ENCODE data around the gene FNBP1L.

The FNBP1L gene

GRCh38 chr1:93579891-93580290 lies 132.0 kb downstream of the FNBP1L start:
- H3K79me2 ChIP-seq (ENCODE audit: insufficient read depth, low read length), result no peaks in the 10 kb centered on the region
- H3K9ac ChIP-seq (ENCODE audit: low read length), result no peak overlapping the region
- H4K20me1 ChIP-seq (ENCODE audit: insufficient read depth, low read length), result no peaks in the 10 kb centered on the region
- TF ChIP-seq EZH2 (IDR thresholded peaks at IDR 0.05; ENCODE audit: borderline replicate concordance, low read length) (no peak), CTCF (IDR thresholded peaks at IDR 0.05; ENCODE audit: low read length) (no peak)
- no peaks in the 10 kb centered on the region for H3K36me3 ChIP-seq (ENCODE audit: insufficient read depth, low read length)
- H3F3A ChIP-seq (ENCODE audit: insufficient read depth, low read length), result no peaks in the 10 kb centered on the region
- no peaks in the 10 kb centered on the region for H3K4me1 ChIP-seq (ENCODE audit: insufficient read depth, low read length, severe bottlenecking)
- no peak overlapping the region for H3K27ac ChIP-seq (ENCODE audit: low read depth, low read length, poor library complexity, severe bottlenecking)
- no peak overlapping the region for H3K4me3 ChIP-seq (ENCODE audit: low read depth, low read length, poor library complexity, severe bottlenecking)
- H3K27me3 ChIP-seq (ENCODE audit: insufficient read depth, low read length), result no peaks in the 10 kb centered on the region
- no peaks in the 10 kb centered on the region for H3K9me2 ChIP-seq (ENCODE audit: low read depth, low read length)
- H3K4me2 ChIP-seq (ENCODE audit: low read length), result no peak overlapping the region
- H3K9me3 ChIP-seq (ENCODE audit: low read length), result no peaks in the 10 kb centered on the region
- H2AFZ ChIP-seq (ENCODE audit: low read length), result no peak overlapping the region

GRCh38 chr1:93581917-93582850 lies 134.3 kb downstream of the FNBP1L start:
- Histone ChIP-seq H4K20me1 (ENCODE audit: insufficient read depth, low read length) (no peaks in the 10 kb centered on the region), H3K4me2 (ENCODE audit: low read length) (no peak overlapping the region), H3F3A (ENCODE audit: insufficient read depth, low read length) (no peaks in the 10 kb centered on the region), H3K9me3 (ENCODE audit: low read length) (no peaks in the 10 kb centered on the region), H3K4me3 (ENCODE audit: low read depth, low read length, poor library complexity, severe bottlenecking) (no peak overlapping the region), H3K4me1 (ENCODE audit: insufficient read depth, low read length, severe bottlenecking) (no peaks in the 10 kb centered on the region), H3K27ac (ENCODE audit: low read depth, low read length, poor library complexity, severe bottlenecking) (no peak overlapping the region), H3K27me3 (ENCODE audit: insufficient read depth, low read length) (no peaks in the 10 kb centered on the region), H3K36me3 (ENCODE audit: insufficient read depth, low read length) (no peaks in the 10 kb centered on the region), H2AFZ (ENCODE audit: low read length) (no peak overlapping the region), H3K79me2 (ENCODE audit: insufficient read depth, low read length) (no peaks in the 10 kb centered on the region), H3K9me2 (ENCODE audit: low read depth, low read length) (no peaks in the 10 kb centered on the region), H3K9ac (ENCODE audit: low read length) (no peak overlapping the region)
- TF ChIP-seq EZH2 (IDR thresholded peaks at IDR 0.05; ENCODE audit: borderline replicate concordance, low read length), result no peak
- TF ChIP-seq CTCF (IDR thresholded peaks at IDR 0.05; ENCODE audit: low read length), result no peak

GRCh38 chr1:93584261-93585003 lies 136.5 kb downstream of the FNBP1L start:
- TF ChIP-seq EZH2 (IDR thresholded peaks at IDR 0.05; ENCODE audit: borderline replicate concordance, low read length), result no peak
- no peak for TF ChIP-seq CTCF (IDR thresholded peaks at IDR 0.05; ENCODE audit: low read length)
- Histone ChIP-seq H3K36me3 (ENCODE audit: insufficient read depth, low read length) (no peaks in the 10 kb centered on the region), H3K27me3 (ENCODE audit: insufficient read depth, low read length) (no peaks in the 10 kb centered on the region), H3F3A (ENCODE audit: insufficient read depth, low read length) (no peaks in the 10 kb centered on the region), H3K4me3 (ENCODE audit: low read depth, low read length, poor library complexity, severe bottlenecking) (no peak overlapping the region), H3K27ac (ENCODE audit: low read depth, low read length, poor library complexity, severe bottlenecking) (no peak overlapping the region), H3K79me2 (ENCODE audit: insufficient read depth, low read length) (no peaks in the 10 kb centered on the region), H3K4me1 (ENCODE audit: insufficient read depth, low read length, severe bottlenecking) (no peaks in the 10 kb centered on the region), H3K9me2 (ENCODE audit: low read depth, low read length) (no peaks in the 10 kb centered on the region), H4K20me1 (ENCODE audit: insufficient read depth, low read length) (no peaks in the 10 kb centered on the region), H2AFZ (ENCODE audit: low read length) (no peak overlapping the region), H3K9me3 (ENCODE audit: low read length) (no peaks in the 10 kb centered on the region), H3K4me2 (ENCODE audit: low read length) (no peak overlapping the region), H3K9ac (ENCODE audit: low read length) (no peak overlapping the region)
